Astrocyte of the cerebellum (primary cell): Measurements from ENCODE around the gene SLC25A51.
A peak's percentile ranks its signal among the peaks of the same experiment; 100 is the strongest.

ENCODE experiments used
- DNase-seq: peaks from one replicate; pipeline ENCODE4 v3.0.0-alpha.2; 2011; ENCODE audit warnings: low read depth
- H3K4me3 ChIP-seq: 2 replicates; pipeline ENCODE4 v1.5.1; 2011; ENCODE audit warnings: mild to moderate bottlenecking, low read depth, low read length, moderate library complexity
- CTCF ChIP-seq: IDR thresholded peaks from 2 replicates; pipeline ENCODE4 v1.5.1; 2012; ENCODE audit warnings: low read length, low read depth, moderate library complexity, mild to moderate bottlenecking; ENCODE audit errors: missing control alignments
- in situ Hi-C: cut with HindIII; loops from 2 replicates; pipeline ENCODE4 v1.10.0; 2017; ENCODE audit warnings: low sequenced_read_pairs

Gene SLC25A51

GRCh38 chr9:37905776-37906175 is 1.8 kb upstream of the SLC25A51 start:
- DNase-seq = no peak
- in situ Hi-C loops = loop anchor here (25.0 kb wide), 1 partner anchor 332 kb away; no protein-coding TSS in a partner anchor
- no peak overlapping the region for H3K4me3 ChIP-seq
- no peak for TF ChIP-seq CTCF

GRCh38 chr9:37905131-37905505 is 1.2 kb upstream of the SLC25A51 start:
- DNase-seq = no peak
- no peak for TF ChIP-seq CTCF
- peak overlapping the region; percentile 73 for H3K4me3 ChIP-seq
- in situ Hi-C loops = loop anchor here (25.0 kb wide), 1 partner anchor 332 kb away; no protein-coding TSS in a partner anchor

GRCh38 chr9:37904445-37905130 is 661 bp upstream of the SLC25A51 start:
- TF ChIP-seq CTCF = no peak
- no peak for DNase-seq
- H3K4me3 ChIP-seq = peak overlapping the region; percentile 73
- in situ Hi-C loops = loop anchor here (25.0 kb wide), 1 partner anchor 333 kb away; no protein-coding TSS in a partner anchor

- no peak for DNase-seq
- in situ Hi-C loops = loop anchor here (25.0 kb wide), 1 partner anchor 334 kb away; no protein-coding TSS in a partner anchor
Observed at GRCh38 chr9:37902796-37903646, 906 bp downstream of the SLC25A51 start.

GRCh38 chr9:37902131-37902530 is 1.8 kb downstream of the SLC25A51 start:
- TF ChIP-seq CTCF = no peak
- no peak overlapping the region for H3K4me3 ChIP-seq
- DNase-seq = no peak
- in situ Hi-C loops = loop anchor here (25.0 kb wide), 1 partner anchor 335 kb away; no protein-coding TSS in a partner anchor

More at GRCh38 chr9:37902796-37903646, 906 bp downstream of the SLC25A51 start:
- peak overlapping the region; percentile 73 for H3K4me3 ChIP-seq
- TF ChIP-seq CTCF = no peak

GRCh38 chr9:37899041-37899440 is 4.9 kb downstream of the SLC25A51 start:
- DNase-seq = no peak
- in situ Hi-C loops = no loop called here
- H3K4me3 ChIP-seq = no peak overlapping the region
- no peak for TF ChIP-seq CTCF
